LNCAP (cell line): ENCODE data around the gene TTC28.

Source experiments
- TF ChIP-seq, protein P1 (sequence below): fragments of 450-650 bp; IDR thresholded peaks from 2 replicates; pipeline ENCODE4 v1.5.1; 2017; ENCODE audit warnings: mild to moderate bottlenecking

TTC28 gene

GRCh38 chr22:28239941-28240340, 439.7 kb downstream of the TTC28 start:
- TF ChIP-seq, protein P1, sequence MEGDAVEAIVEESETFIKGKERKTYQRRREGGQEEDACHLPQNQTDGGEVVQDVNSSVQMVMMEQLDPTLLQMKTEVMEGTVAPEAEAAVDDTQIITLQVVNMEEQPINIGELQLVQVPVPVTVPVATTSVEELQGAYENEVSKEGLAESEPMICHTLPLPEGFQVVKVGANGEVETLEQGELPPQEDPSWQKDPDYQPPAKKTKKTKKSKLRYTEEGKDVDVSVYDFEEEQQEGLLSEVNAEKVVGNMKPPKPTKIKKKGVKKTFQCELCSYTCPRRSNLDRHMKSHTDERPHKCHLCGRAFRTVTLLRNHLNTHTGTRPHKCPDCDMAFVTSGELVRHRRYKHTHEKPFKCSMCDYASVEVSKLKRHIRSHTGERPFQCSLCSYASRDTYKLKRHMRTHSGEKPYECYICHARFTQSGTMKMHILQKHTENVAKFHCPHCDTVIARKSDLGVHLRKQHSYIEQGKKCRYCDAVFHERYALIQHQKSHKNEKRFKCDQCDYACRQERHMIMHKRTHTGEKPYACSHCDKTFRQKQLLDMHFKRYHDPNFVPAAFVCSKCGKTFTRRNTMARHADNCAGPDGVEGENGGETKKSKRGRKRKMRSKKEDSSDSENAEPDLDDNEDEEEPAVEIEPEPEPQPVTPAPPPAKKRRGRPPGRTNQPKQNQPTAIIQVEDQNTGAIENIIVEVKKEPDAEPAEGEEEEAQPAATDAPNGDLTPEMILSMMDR: no peak

- TF ChIP-seq, protein P1: no peak
Measured at GRCh38 chr22:28237783-28238182, 441.9 kb downstream of the TTC28 start.

DNA sequence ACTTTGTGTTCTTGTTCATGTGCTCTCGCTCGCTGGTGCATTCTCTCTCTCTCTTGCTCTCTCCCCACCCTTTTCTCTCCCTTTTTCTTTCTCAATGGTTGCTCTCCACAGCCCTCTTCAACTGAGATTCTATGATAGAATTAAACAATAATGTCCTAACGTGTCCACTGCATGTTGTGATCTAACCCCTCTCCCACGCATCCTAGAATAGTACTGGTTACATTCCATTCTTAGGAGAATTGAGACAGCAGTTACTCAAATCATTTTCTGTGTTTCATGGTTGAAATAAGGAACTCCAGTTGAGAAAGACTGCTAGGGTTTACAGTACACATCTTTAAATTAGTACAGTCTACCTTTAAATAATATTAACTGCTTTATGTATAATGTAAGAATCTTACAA, 442.5 kb downstream of the TTC28 start:
- TF ChIP-seq, protein P1: no peak

DNA sequence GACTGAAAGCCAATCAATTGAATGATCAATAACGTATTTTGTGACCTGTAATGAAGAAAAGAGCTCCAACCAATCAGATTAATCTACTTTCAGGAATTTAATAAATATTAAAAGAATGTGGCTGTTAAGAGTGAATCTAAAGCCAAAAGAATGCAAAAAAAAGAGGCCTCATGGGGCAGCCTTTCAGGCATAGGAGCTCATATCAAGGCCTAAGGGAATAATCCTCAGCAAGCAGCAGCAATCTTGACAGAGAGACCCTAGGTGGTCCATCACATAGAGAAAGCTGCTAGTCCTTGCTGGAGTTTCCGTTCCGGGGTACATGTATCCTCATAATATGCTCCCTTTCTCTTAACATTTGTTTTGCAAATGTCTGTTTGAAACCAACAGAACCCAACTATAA, 447.4 kb downstream of the TTC28 start:
- TF ChIP-seq, protein P1: no peak

DNA sequence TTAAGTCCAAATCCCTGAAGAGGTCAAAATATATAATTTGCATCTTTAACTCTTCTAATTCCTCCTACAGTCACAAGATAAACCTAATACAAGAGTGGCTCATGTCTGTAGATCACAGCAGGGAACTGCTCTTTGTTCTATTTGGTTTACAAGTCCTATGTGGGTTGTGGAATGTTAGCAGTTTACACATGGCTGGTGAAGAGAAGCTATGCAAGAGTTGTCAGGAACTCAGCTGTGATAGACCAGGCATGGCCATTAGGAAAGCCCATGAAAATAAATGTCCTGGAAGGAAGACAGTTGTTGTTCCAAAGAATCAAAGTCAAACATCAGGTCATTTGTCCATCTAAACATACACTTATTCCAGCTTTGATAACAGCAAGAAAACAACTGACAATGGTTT, 448.2 kb downstream of the TTC28 start:
- TF ChIP-seq, protein P1: no peak

DNA sequence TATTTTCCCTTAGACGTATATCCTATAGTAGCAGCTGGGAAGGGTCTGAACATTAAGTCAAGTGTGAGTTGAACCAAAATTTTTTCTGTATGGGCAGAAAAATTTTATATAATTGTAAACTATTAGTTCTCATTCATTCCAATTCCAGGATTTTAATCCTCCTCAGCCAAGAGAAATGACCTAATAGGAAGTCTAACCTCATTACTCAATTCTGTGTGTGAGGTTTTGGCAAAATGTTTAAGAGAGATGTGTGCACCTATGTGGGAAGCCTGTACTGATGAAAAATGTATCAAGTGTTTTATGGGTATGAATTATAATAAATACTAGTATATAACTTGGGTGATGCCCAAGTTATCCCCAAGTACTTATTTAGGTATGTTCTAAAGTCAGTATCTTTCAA, 449.0 kb downstream of the TTC28 start:
- TF ChIP-seq, protein P1: no peak

DNA sequence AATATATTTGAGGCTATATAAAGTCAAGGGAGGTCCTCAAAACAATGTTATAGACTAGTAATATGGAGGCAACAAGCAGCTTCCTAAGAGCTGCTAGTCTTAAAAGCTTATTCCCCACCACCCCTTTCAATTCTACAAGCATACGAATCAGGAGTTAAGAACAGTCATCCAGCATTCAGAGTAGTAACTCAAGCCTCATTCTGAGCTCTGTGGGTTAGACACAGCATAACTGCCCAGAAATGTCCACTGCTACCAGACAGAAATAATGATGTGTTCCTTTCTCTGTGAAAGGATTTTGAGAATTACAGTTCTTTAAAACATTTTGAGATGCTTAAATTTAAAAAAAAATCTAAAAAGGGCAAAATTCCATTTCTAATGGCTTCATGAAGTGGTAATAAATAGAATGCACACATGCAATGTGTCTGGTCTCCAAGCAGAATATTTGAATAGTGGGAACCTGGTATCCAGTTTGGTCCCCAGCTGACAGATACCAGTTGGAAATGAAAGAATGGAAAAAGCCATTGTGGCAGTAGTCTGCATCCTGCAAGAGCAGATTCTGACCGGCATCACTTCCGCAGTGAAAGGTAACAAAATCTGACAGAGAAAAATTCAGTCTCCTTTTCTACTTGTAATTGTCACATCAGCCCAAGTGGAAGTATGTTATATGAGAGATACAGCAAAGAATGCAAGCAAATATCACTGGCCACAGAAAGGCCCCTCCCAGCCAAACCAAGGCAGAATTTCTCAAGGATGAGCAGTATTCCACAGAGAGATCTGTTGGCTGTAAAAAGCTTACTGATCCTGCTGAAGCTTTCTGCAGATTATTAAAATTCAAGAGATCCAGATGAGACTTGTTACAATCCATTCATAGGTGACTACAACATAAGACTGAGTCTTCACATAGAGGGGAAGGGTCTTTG, 449.8 kb downstream of the TTC28 start:
- TF ChIP-seq, protein P1: no peak
